SK-N-DZ (cell line): ENCODE data around the gene MALRD1.

Experiments
- DNase-seq: peaks from one replicate; pipeline ENCODE4 v3.0.0-alpha.2; 2015; ENCODE audit warnings: low spot score

Gene MALRD1

GRCh38 chr10:19221216-19221615, 172.6 kb downstream of the MALRD1 start:
- no peak for DNase-seq

GRCh38 chr10:19226025-19226424, 177.4 kb downstream of the MALRD1 start:
- no peak for DNase-seq

DNA sequence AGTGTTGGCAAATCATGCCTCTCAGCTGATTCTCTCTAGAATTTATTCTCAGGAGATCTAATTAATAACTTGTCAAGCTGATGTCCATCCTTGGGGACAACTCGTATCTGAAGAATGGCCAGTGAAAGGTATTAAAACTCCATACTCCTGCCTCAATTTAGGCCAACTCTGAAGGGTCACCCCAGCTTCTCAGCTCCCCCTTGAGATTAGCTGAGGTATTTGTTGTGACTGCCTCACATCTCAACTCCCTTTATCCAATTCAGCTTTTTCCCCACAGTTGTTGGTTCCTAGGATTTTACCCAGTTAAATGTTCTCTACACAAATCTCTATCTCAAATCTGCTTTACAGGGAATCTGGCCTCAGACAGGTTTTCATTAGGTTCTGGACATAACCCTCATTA, 182.4 kb downstream of the MALRD1 start:
- no peak for DNase-seq

GRCh38 chr10:19245889-19246752, 197.5 kb downstream of the MALRD1 start:
- peak; percentile 4 for DNase-seq

GRCh38 chr10:19247843-19248242, 199.2 kb downstream of the MALRD1 start:
- no peak for DNase-seq

GRCh38 chr10:19250546-19250945, 201.9 kb downstream of the MALRD1 start:
- DNase-seq = no peak

DNA sequence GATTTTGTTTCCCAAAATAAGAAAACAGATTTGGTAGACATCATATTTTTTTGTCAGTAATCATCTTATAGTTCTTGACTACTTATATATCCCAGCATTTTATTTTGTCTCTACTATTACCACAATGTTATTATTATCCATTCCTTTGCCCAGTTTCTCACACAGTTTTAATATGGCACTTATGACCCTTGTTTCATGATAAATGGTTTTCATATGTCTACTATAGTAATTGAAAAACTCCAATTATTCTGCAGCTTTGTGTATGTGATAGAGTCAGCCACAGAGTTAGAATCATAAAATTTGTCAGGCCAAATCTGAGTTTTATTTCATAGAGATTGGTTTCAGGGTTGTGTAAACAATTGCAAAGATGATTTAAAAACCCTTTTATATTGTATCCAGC, 203.9 kb downstream of the MALRD1 start:
- DNase-seq = no peak

- DNase-seq = no peak
Observed at GRCh38 chr10:19256331-19256730, 207.7 kb downstream of the MALRD1 start.

DNA sequence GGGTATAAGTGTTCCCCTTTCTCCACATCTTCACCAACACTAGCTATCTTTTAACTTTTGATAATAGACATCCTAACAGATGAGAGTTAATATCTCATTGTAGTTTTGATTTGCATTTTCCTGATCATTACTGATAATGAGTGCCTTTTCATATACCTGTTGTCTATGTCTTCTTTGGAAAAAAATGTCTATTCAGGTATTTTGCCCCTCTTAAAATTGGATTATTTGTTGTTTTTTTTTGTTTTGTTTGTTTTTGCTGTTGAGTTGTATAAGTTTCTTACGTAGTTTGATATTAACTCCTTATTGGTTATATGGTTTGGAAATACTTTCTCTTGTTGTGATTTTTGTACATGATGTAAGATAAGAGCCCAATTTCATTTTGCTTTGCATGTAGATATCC, 214.7 kb downstream of the MALRD1 start:
- DNase-seq = no peak

DNA sequence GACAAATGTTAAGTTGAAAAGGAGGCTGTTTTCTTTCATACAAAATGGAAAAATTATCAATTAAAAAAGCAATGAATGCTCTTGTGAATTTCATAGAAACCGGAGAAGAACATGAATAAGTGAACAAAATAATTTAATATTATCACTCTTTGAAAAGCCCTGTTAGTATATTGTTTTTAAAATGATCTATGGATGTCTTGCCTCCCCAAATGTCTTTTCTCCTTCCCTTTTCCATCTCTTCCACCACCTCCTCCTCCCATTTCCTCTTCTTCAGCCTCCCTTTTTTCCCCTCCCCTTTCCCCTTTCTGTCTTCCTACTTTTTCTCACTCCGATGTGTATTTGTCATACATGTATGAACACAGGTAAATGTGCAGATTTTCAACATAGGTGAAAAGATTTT, 234.7 kb downstream of the MALRD1 start:
- DNase-seq = no peak

DNA sequence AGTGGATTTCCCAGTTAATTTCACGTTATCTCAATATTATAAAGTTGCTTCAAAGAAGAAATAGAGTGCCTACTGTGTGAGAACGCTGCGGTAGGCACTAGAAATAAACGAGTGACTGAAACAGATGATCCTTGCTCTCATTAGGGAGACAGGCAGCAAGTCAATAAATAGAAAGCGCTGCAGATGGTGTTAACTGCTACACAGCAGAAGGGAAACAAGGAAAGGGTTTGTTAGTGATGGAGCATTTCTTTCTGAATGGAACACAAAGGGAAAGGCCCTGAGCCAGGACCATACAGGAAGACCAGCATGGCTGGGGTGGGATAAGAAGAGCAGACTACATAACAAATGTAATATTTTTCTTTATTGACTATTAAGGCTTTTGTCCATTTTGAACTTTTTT, 235.2 kb downstream of the MALRD1 start:
- no peak for DNase-seq

GRCh38 chr10:19290770-19291169, 242.2 kb downstream of the MALRD1 start:
- DNase-seq = no peak

DNA sequence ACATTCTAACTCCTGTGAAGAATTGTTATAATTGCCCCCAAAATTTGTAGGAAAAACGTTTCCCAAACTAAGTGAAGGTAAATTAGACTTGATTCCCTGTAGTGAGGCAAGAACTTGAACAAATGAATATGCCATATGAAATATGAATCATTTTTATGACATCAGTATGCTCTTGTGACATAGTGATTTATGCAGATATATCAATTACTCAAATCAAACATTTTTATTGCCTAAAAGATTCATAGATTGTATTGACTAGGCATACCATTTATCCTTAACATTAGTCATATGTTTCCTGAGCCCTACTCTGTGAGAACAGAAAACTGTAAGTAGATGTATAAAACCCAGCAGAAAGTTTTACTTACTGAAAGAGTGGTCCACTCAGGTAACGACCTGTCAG, 245.6 kb downstream of the MALRD1 start:
- no peak for DNase-seq

DNA sequence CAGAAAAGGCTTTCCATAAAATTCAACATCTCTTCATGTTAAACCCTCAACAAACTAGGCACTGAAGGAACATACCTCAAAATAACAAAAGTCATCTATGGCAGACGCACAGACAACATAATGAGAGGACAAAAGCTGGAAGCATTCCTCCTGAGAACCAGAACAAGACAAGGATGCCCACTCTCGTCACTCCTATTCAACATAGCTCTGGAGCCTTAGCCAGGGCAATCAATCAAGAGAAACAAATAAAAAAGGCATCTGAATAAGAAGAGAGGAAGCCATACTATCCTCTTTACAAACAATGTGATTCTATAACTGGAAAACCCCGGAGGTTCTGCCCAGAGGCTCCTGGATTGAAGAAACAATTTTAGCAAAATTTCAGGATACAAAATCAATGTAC, 251.0 kb downstream of the MALRD1 start:
- DNase-seq = no peak

DNA sequence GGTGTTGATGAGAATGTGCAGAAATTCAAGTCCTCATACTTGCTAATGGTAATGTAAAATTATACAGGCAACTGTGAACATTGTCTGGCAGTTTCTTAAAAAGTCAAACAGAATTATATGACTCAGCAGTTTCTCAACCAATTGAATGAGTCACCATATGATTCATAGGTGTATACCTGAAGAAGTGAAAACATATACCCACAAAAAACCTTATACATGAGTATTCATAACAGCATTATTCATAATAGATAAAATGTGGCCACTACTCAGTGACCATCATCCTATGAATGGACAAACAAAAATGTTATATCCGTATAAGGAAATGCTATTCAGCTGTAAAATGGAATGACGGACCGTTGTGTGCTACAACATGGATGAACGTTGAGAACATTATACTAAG, 253.5 kb downstream of the MALRD1 start:
- no peak for DNase-seq

DNA sequence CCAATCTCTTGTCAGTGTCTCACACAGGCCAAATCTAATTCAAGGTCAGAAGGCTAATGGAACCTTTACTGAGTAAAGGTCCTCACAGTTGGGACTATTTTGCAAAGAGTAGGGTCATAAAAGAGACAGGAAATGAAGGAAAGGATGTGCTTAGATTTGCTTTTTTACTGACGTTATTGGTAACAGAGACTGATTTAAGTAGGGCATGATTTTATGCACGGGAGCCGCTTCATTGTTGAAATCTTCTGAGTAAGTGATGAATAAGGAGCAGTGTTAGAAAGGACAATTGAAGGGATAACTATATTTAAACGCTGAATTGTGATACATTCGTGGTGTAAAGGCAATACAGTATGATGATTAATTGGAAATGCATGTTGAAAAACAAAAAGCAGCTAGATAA, 261.5 kb downstream of the MALRD1 start:
- no peak for DNase-seq

GRCh38 chr10:19316204-19316870, 267.7 kb downstream of the MALRD1 start:
- DNase-seq = no peak

GRCh38 chr10:19317952-19318351, 269.4 kb downstream of the MALRD1 start:
- DNase-seq = no peak

DNA sequence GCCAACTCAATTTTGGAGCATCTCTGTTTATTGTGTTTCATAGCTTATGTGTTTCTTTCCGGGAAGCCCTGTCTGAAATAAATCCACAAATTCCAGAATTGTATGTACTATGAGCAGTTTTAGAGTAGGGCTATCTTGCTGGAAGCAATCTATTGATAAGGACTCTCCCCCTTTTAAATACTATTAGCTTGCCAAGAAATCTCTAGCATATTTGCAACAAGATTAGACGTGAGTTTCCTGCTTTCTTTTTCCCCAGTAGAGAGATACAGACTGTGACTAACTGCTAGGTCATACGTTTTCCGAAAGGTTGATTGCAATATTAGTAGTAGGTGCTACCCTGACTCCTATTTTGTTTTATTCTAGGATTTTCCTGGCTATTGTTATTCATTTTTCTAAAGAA, 277.0 kb downstream of the MALRD1 start:
- DNase-seq = no peak

- no peak for DNase-seq
Observed at GRCh38 chr10:19328582-19328981, 280.0 kb downstream of the MALRD1 start.

- no peak for DNase-seq
Observed at GRCh38 chr10:19329475-19329874, 280.9 kb downstream of the MALRD1 start.

DNA sequence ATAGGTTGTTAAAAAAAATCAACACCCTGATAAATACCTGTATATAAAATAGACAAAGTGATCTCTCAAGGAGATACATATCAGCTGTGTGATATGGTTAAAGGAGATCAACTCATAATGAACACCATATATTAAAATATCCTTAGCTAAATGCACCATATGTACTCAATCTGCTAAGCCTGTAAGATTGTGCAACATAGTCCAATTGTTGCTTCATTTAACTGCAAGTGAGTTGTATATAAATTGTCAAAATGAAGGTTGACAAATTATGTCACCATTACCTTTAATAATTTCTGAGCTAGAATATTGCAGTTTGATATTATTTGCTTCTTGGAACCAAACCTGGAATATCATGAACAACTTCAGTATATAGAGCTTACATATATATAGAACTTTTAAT, 283.7 kb downstream of the MALRD1 start:
- DNase-seq = no peak

DNA sequence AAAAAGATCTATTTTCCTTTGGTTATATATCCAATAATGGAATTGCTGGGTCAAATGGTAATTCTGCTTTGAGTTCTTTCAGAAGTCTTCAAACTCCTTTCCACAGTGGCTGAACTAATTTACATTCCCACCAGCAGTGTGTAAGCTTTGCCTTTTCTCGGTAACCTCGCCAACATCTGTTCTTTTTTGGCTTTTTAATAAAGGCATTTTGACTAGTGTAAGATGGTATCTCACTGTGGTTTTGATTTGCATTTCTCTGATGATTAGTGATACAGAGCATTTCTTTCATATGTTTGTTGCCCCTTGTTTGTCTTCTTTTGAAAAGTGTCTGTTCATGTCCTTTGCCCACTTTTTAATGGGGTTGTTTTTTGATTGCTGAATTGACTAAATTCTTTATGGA, 285.0 kb downstream of the MALRD1 start:
- DNase-seq = no peak
